Vagina (tissue), 2 donors: ENCODE data around the gene CCBE1.

Source experiments
- CTCF ChIP-seq, 3 experiments: fragments of 450-650 bp in 2 of 3; fragments of 200-600 bp in 1 of 3; sonication (generic) in 1 of 3; IDR thresholded peaks; one replicate each; pipeline ENCODE4 v1.5.1; 2017 to 2019; ENCODE audit warnings: antibody characterized with exemption in 3 of 3, mild to moderate bottlenecking in 2 of 3, moderate library complexity in 2 of 3
- POLR2A ChIP-seq, 2 donors: fragments of 450-650 bp; IDR thresholded peaks; one replicate each; pipeline ENCODE4 v1.6.1; 2017; ENCODE audit warnings: antibody characterized with exemption in 2 of 2, mild to moderate bottlenecking in 2 of 2, moderate library complexity in 2 of 2
- POLR2AphosphoS5 ChIP-seq, 2 donors: sonication (generic); formaldehyde crosslinking; IDR thresholded peaks; one replicate each; pipeline ENCODE4 v1.9.0; 2017; ENCODE audit warnings: antibody characterized with exemption in 2 of 2, mild to moderate bottlenecking in 2 of 2, low read depth in 1 of 2; ENCODE audit not compliant: insufficient read depth in 1 of 2

GRCh38 chr18:59691996-59692395 is 5.2 kb downstream of the CCBE1 start:
- TF ChIP-seq POLR2A (IDR thresholded peaks at IDR 0.05) (no peak), POLR2AphosphoS5 (IDR thresholded peaks at IDR 0.05; ENCODE audit: insufficient read depth in 1 of 2, low read depth in 1 of 2) (no peak), CTCF (IDR thresholded peaks at IDR 0.05) (no peak)
